Neural progenitor cell (in vitro differentiated cells): ENCODE data around the gene AKAP5.

Source experiments
- CTCF ChIP-seq: fragments of 200-600 bp; sonication (generic); IDR thresholded peaks from 2 replicates; pipeline ENCODE4 v1.5.1; 2017; ENCODE audit warnings: antibody characterized with exemption, mild to moderate bottlenecking
- EZH2phosphoT487 ChIP-seq: fragments of 200-600 bp; sonication (generic); IDR thresholded peaks from 2 replicates; pipeline ENCODE4 v1.6.1; 2017; ENCODE audit warnings: antibody characterized with exemption

- TF ChIP-seq CTCF (no peak), EZH2phosphoT487 (no peak)
These were observed 1.8 kb downstream of the AKAP5 start for GRCh38 chr14:64467101-64467500.
